GM18517 (cell line): ENCODE results near the gene IGF2.
"Not testable (repeated sequence)": the region's sequence is repeated elsewhere in the genome, so short reads cannot be mapped to it uniquely, and the experiment has no call there.

Experiments
- ATAC-seq: cut with Tn5 transposase; IDR thresholded peaks from one replicate; pipeline ENCODE4 v1.9.1; 2021; ENCODE audit warnings: mild to moderate bottlenecking, moderate library complexity; ENCODE audit not compliant: unreplicated experiment

Gene IGF2

GRCh38 chr11:2139123-2139521, at the start of gene IGF2:
IGF2 (minus strand) TSS chr11:2139389; CDS start chr11:2135523, 3,866 bp downstream.
- no peak for ATAC-seq

GRCh38 chr11:2188745-2189144, 49.6 kb upstream of the IGF2 start:
- ATAC-seq = no peak

GRCh38 chr11:2187280-2187707, 48.1 kb upstream of the IGF2 start:
- ATAC-seq = no peak

- ATAC-seq = no peak
Observed at GRCh38 chr11:2186669-2187279, 47.6 kb upstream of the IGF2 start.

- ATAC-seq = no peak
Observed at GRCh38 chr11:2185324-2186085, 46.3 kb upstream of the IGF2 start.

GRCh38 chr11:2182692-2183474, 43.7 kb upstream of the IGF2 start:
- ATAC-seq = no peak

- no peak for ATAC-seq
Observed at GRCh38 chr11:2182075-2182474, 42.9 kb upstream of the IGF2 start.

- no peak for ATAC-seq
Observed at GRCh38 chr11:2180789-2181370, 41.7 kb upstream of the IGF2 start.

- ATAC-seq = no peak
Observed at GRCh38 chr11:2180347-2180746, 41.2 kb upstream of the IGF2 start.

GRCh38 chr11:2179516-2179915, 40.3 kb upstream of the IGF2 start:
- ATAC-seq = no peak

- ATAC-seq = no peak
Observed at GRCh38 chr11:2178906-2179494, 39.8 kb upstream of the IGF2 start.

GRCh38 chr11:2178055-2178773, 39.0 kb upstream of the IGF2 start:
- ATAC-seq = not testable (repeated sequence)

- ATAC-seq = no peak
Observed at GRCh38 chr11:2177076-2177475, 37.9 kb upstream of the IGF2 start.

GRCh38 chr11:2176389-2176900, 37.3 kb upstream of the IGF2 start:
- ATAC-seq = no peak

GRCh38 chr11:2175659-2176058, 36.5 kb upstream of the IGF2 start:
- no peak for ATAC-seq

GRCh38 chr11:2174361-2174760, 35.2 kb upstream of the IGF2 start:
- ATAC-seq = no peak

- no peak for ATAC-seq
Observed at GRCh38 chr11:2173761-2174160, 34.6 kb upstream of the IGF2 start.

GRCh38 chr11:2173150-2173693, 34.0 kb upstream of the IGF2 start:
- no peak for ATAC-seq

GRCh38 chr11:2172676-2173075, 33.5 kb upstream of the IGF2 start:
- no peak for ATAC-seq

- no peak for ATAC-seq
Observed at GRCh38 chr11:2171591-2172003, 32.4 kb upstream of the IGF2 start, which contains the start of gene TH. TH (minus strand) TSS chr11:2171815; CDS start chr11:2171786, 29 bp downstream.
